GM03348 (cell line): ENCODE data around the gene CACNA2D1.

ENCODE experiments used
- DNase-seq: peaks from one replicate; pipeline ENCODE4 v3.0.0; 2012; ENCODE audit warnings: low spot score

The CACNA2D1 gene

GRCh38 chr7:82343716-82344115 is 99.9 kb downstream of the CACNA2D1 start:
- no peak for DNase-seq

- DNase-seq: no peak
Measured at GRCh38 chr7:82339958-82340357, 103.6 kb downstream of the CACNA2D1 start.

- peak; percentile 5 for DNase-seq
Measured at GRCh38 chr7:82335927-82336326, 107.7 kb downstream of the CACNA2D1 start.

- DNase-seq: no peak
Measured at GRCh38 chr7:82335001-82335400, 108.6 kb downstream of the CACNA2D1 start.

GRCh38 chr7:82331234-82331633 is 112.3 kb downstream of the CACNA2D1 start:
- DNase-seq: peak; percentile 14

- DNase-seq: no peak
Measured at GRCh38 chr7:82330706-82331215, 112.8 kb downstream of the CACNA2D1 start.

GRCh38 chr7:82327898-82328297 is 115.7 kb downstream of the CACNA2D1 start:
- no peak for DNase-seq

GRCh38 chr7:82325416-82325815 is 118.2 kb downstream of the CACNA2D1 start:
- peak; percentile 1 for DNase-seq

- DNase-seq: peak; percentile 7
Measured at GRCh38 chr7:82323806-82324205, 119.8 kb downstream of the CACNA2D1 start.

GRCh38 chr7:82319674-82320118 is 123.9 kb downstream of the CACNA2D1 start:
- DNase-seq: peak; percentile 64

- no peak for DNase-seq
Measured at GRCh38 chr7:82318786-82319185, 124.8 kb downstream of the CACNA2D1 start.

- DNase-seq: no peak
Measured at GRCh38 chr7:82317760-82318159, 125.8 kb downstream of the CACNA2D1 start.

GRCh38 chr7:82317257-82317721 is 126.3 kb downstream of the CACNA2D1 start:
- no peak for DNase-seq

GRCh38 chr7:82313269-82313668 is 130.3 kb downstream of the CACNA2D1 start:
- DNase-seq: no peak

GRCh38 chr7:82312646-82313045 is 130.9 kb downstream of the CACNA2D1 start:
- DNase-seq: no peak

- no peak for DNase-seq
Measured at GRCh38 chr7:82305347-82306005, 138.1 kb downstream of the CACNA2D1 start.

GRCh38 chr7:82294865-82295264 is 148.7 kb downstream of the CACNA2D1 start:
- no peak for DNase-seq

GRCh38 chr7:82294382-82294784 is 149.2 kb downstream of the CACNA2D1 start:
- DNase-seq: peak; percentile 51

- DNase-seq: no peak
Measured at GRCh38 chr7:82293467-82293866, 150.1 kb downstream of the CACNA2D1 start.

GRCh38 chr7:82291931-82292330 is 151.6 kb downstream of the CACNA2D1 start:
- DNase-seq: no peak

- DNase-seq: no peak
Measured at GRCh38 chr7:82289889-82290288, 153.7 kb downstream of the CACNA2D1 start.

- DNase-seq: no peak
Measured at GRCh38 chr7:82289152-82289535, 154.4 kb downstream of the CACNA2D1 start.

GRCh38 chr7:82286798-82287140 is 156.8 kb downstream of the CACNA2D1 start:
- DNase-seq: no peak
